ENCODE results near the gene SFSWAP.
"Not testable (repeated sequence)": the region's sequence is repeated elsewhere in the genome, so short reads cannot be mapped to it uniquely, and the experiment has no call there.

DNA sequence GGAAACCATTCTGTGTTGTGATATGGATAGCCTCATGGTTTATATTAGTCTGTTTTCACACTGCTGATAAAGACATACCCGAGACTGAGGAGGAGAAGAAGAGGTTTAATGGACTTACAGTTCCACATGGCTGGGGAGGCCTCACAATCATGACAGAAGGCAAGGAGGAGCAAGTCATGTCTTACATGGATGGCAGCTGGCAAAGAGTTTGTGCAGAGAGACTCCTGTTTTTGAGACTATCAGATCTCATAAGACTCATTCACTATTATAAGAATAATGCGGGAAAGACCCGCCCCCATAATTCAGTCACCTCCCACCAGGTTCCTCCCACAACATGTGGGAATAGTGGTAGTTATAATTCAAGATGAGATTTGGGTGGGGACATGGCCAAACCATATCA is 31.9 kb downstream of the SFSWAP start:
- not testable (repeated sequence) for TF ChIP-seq POLR2AphosphoS5, EP300 (IDR thresholded peaks at IDR 0.05)
- TF ChIP-seq, protein P1, sequence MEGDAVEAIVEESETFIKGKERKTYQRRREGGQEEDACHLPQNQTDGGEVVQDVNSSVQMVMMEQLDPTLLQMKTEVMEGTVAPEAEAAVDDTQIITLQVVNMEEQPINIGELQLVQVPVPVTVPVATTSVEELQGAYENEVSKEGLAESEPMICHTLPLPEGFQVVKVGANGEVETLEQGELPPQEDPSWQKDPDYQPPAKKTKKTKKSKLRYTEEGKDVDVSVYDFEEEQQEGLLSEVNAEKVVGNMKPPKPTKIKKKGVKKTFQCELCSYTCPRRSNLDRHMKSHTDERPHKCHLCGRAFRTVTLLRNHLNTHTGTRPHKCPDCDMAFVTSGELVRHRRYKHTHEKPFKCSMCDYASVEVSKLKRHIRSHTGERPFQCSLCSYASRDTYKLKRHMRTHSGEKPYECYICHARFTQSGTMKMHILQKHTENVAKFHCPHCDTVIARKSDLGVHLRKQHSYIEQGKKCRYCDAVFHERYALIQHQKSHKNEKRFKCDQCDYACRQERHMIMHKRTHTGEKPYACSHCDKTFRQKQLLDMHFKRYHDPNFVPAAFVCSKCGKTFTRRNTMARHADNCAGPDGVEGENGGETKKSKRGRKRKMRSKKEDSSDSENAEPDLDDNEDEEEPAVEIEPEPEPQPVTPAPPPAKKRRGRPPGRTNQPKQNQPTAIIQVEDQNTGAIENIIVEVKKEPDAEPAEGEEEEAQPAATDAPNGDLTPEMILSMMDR (IDR thresholded peaks at IDR 0.05) = not testable (repeated sequence)

All from stomach (tissue), 4 donors.